HCT116 (cell line): ENCODE results near the gene RHBDL3. TPM values are rescaled to one million over a fixed set of nuclear protein-coding genes. Genes with fewer than 3 reads are reported as not detected.
"Not testable (repeated sequence)": the region's sequence is repeated elsewhere in the genome, so short reads cannot be mapped to it uniquely, and the experiment has no call there.

Experiments
- ATAC-seq: fragments of 200-7000 bp; cut with Tn5 transposase; 2 replicates; pipeline ENCODE4 v1.9.1; 2020; ENCODE audit warnings: mild to moderate bottlenecking, moderate library complexity
- BruUV-seq: library from RNA; stranded (reverse); fragments of 400-500 nt; replicated peaks from 2 replicates; lab custom pipeline; 2021; lab: Mats Ljungman, UMichigan
- CTCF ChIA-PET: fragments of 300-600 bp; sonication (Branson Sonifier 250); formaldehyde crosslinking; loops from one replicate; lab custom pipeline; 2021; ENCODE audit warnings: antibody characterized with exemption; lab: Charles Lee
- POLR2A ChIA-PET: fragments of 300-600, 350-600 bp; sonication (Branson Sonifier 250); formaldehyde crosslinking; loops from one replicate; lab custom pipeline; 2021; ENCODE audit warnings: antibody characterized with exemption; lab: Charles Lee
- RAD21 ChIA-PET, 2 experiments: fragments of 300-600 bp; sonication (Branson Sonifier 250); formaldehyde crosslinking; loops; one replicate each; lab custom pipeline; 2023; ENCODE audit warnings: low total read pairs in 2 of 2; ENCODE audit not compliant: uncharacterized antibody in 2 of 2, unreplicated experiment in 2 of 2, low non-redundant PET in 1 of 2; lab: Charles Lee
- DNase-seq: peaks from one replicate; pipeline ENCODE4 v3.0.0-alpha.2; 2010; ENCODE audit warnings: low read depth, low spot score
- H2AFZ ChIP-seq: fragments of 200-600 bp; shearing (Covaris generic), sonication (generic); 2 replicates; pipeline ENCODE4 v1.6.1; 2017; ENCODE audit warnings: low read depth, mixed run types, mixed read lengths, antibody characterized with exemption, low read length; ENCODE audit not compliant: poor library complexity, severe bottlenecking
- H3K27ac ChIP-seq: 2 replicates; pipeline ENCODE4 v1.5.1; 2012; ENCODE audit warnings: low read depth, low read length
- H3K27me3 ChIP-seq: fragments of 200-600 bp; sonication (generic); 2 replicates; pipeline ENCODE4 v1.6.1; 2016; ENCODE audit warnings: mixed run types, low read length, mixed read lengths; ENCODE audit not compliant: insufficient read depth
- H3K36me3 ChIP-seq, 2 experiments: fragments of 200-500 bp in 1 of 2; fragments of 200-600 bp in 1 of 2; sonication (Bioruptor generic) in 1 of 2; sonication (generic) in 1 of 2; 2 replicates each; pipeline versions ENCODE4 v1.5.1 to v1.6.1; 2014 to 2016; ENCODE audit warnings: low read length in 2 of 2, inconsistent platforms in 1 of 2, mixed read lengths in 1 of 2, mixed run types in 1 of 2; ENCODE audit not compliant: insufficient read depth in 2 of 2, control insufficient read depth in 1 of 2
- H3K4me1 ChIP-seq, 2 experiments: fragments of 200-600 bp in 1 of 2; sonication (generic) in 1 of 2; 2 replicates each; pipeline versions ENCODE4 v1.5.1 to v1.6.1; 2012 to 2017; ENCODE audit warnings: low read length in 2 of 2, inconsistent platforms in 1 of 2, mild to moderate bottlenecking in 1 of 2, mixed read lengths in 1 of 2, mixed run types in 1 of 2, moderate library complexity in 1 of 2; ENCODE audit not compliant: insufficient read depth in 2 of 2, control insufficient read depth in 1 of 2
- H3K4me2 ChIP-seq: fragments of 200-600 bp; sonication (generic); 2 replicates; pipeline ENCODE4 v1.6.1; 2017; ENCODE audit warnings: mixed run types, low read length, mixed read lengths
- H3K4me3 ChIP-seq, 2 experiments: fragments of 200-600 bp in 1 of 2; sonication (generic) in 1 of 2; replicated peaks in 1 of 2; 2 replicates each; pipeline ENCODE4 v1.5.1; 2011 to 2016; ENCODE audit warnings: low read length in 2 of 2, control low read depth in 1 of 2, low read depth in 1 of 2, mild to moderate bottlenecking in 1 of 2, mixed read lengths in 1 of 2, mixed run types in 1 of 2
- H3K79me2 ChIP-seq: fragments of 200-600 bp; sonication (generic); 2 replicates; pipeline ENCODE4 v1.6.1; 2017; ENCODE audit warnings: mild to moderate bottlenecking, mixed run types, low read length, moderate library complexity, mixed read lengths; ENCODE audit not compliant: insufficient read depth
- H3K9ac ChIP-seq: fragments of 200-600 bp; sonication (generic); 2 replicates; pipeline ENCODE4 v1.6.1; 2016; ENCODE audit warnings: low read length, mixed read lengths
- H3K9me2 ChIP-seq: fragments of 200-600 bp; sonication (generic), shearing (Covaris generic); 2 replicates; pipeline ENCODE4 v1.6.1; 2017; ENCODE audit warnings: mixed run types, mild to moderate bottlenecking, moderate library complexity; ENCODE audit not compliant: insufficient read depth
- H3K9me3 ChIP-seq, 2 experiments: fragments of 200-500 bp in 1 of 2; fragments of 200-600 bp in 1 of 2; sonication (Bioruptor generic) in 1 of 2; sonication (generic) in 1 of 2; 2 replicates each; pipeline ENCODE4 v1.6.1; 2014 to 2017; ENCODE audit warnings: low read length in 2 of 2, mixed read lengths in 2 of 2, inconsistent platforms in 1 of 2, low read depth in 1 of 2, mild to moderate bottlenecking in 1 of 2, mixed run types in 1 of 2, moderate library complexity in 1 of 2; ENCODE audit not compliant: control insufficient read depth in 1 of 2, insufficient read depth in 1 of 2
- H4K20me1 ChIP-seq: fragments of 200-600 bp; sonication (generic), shearing (Covaris generic); 2 replicates; pipeline ENCODE4 v1.6.1; 2017; ENCODE audit warnings: mixed run types, mild to moderate bottlenecking, moderate library complexity; ENCODE audit not compliant: insufficient read depth
- CBX3 ChIP-seq: IDR thresholded peaks from 2 replicates; pipeline ENCODE4 v1.6.1; 2012; ENCODE audit warnings: low read depth
- CEBPB ChIP-seq: IDR thresholded peaks from 2 replicates; pipeline ENCODE4 v1.6.1; 2012; ENCODE audit warnings: low read depth
- ELF1 ChIP-seq: IDR thresholded peaks from 2 replicates; pipeline ENCODE4 v1.6.1; 2012; ENCODE audit warnings: low read depth, borderline replicate concordance
- EZH2 ChIP-seq: fragments of 200-600 bp; sonication (generic); IDR thresholded peaks from 2 replicates; pipeline ENCODE4 v1.6.1; 2017; ENCODE audit warnings: antibody characterized with exemption, mixed run types
- EZH2phosphoT487 ChIP-seq: fragments of 200-600 bp; IDR thresholded peaks from 2 replicates; pipeline ENCODE4 v1.6.1; 2018; ENCODE audit warnings: antibody characterized with exemption, borderline replicate concordance
- JUND ChIP-seq: IDR thresholded peaks from 2 replicates; pipeline ENCODE4 v1.6.1; 2012
- POLR2A ChIP-seq: IDR thresholded peaks from 2 replicates; pipeline ENCODE4 v1.7.0; 2011; ENCODE audit warnings: borderline replicate concordance; ENCODE audit not compliant: insufficient read depth, insufficient read length; ENCODE audit errors: extremely low read depth
- RAD21 ChIP-seq: IDR thresholded peaks from 2 replicates; pipeline ENCODE4 v1.6.1; 2012; ENCODE audit warnings: low read depth, mild to moderate bottlenecking
- SIN3A ChIP-seq: IDR thresholded peaks from 2 replicates; pipeline ENCODE4 v1.6.1; 2012; ENCODE audit warnings: low read depth
- SP1 ChIP-seq: IDR thresholded peaks from 2 replicates; pipeline ENCODE4 v1.6.1; 2012; ENCODE audit warnings: low read depth
- SRF ChIP-seq: IDR thresholded peaks from 2 replicates; pipeline ENCODE4 v1.6.1; 2012; ENCODE audit warnings: low read depth
- YY1 ChIP-seq: IDR thresholded peaks from 2 replicates; pipeline ENCODE4 v1.6.1; 2011; ENCODE audit warnings: low read length, low read depth, moderate library complexity, mild to moderate bottlenecking; ENCODE audit not compliant: insufficient replicate concordance; ENCODE audit errors: extremely low read depth
- ZFX ChIP-seq: fragments of 450-650 bp; IDR thresholded peaks from 2 replicates; pipeline ENCODE4 v1.6.1; 2017
- ZNF274 ChIP-seq: fragments of 200-500 bp; sonication (Bioruptor generic); IDR thresholded peaks from 2 replicates; pipeline ENCODE4 v1.6.1; 2014; ENCODE audit warnings: mild to moderate bottlenecking, low read depth, low read length, inconsistent platforms
- intact Hi-C: fragments of 100-400 bp; cut with micrococcal nuclease; formaldehyde crosslinking; loops from 2 replicates; pipeline ENCODE4 v1.10.0; 2022
- total RNA-seq: library from RNA; stranded (reverse); gene quantifications from one replicate; pipeline ENCODE4 v1.2.1, GENCODE V29; 2021; ENCODE audit not compliant: unreplicated experiment
- TF ChIP-seq, protein P1 (sequence below): IDR thresholded peaks from 2 replicates; pipeline ENCODE4 v1.6.1; 2011; ENCODE audit warnings: mild to moderate bottlenecking, low read length, moderate library complexity; ENCODE audit not compliant: insufficient replicate concordance; ENCODE audit errors: extremely low read depth
- TF ChIP-seq, protein P2 (sequence below): IDR thresholded peaks from 2 replicates; pipeline ENCODE4 v1.6.1; 2012
- TF ChIP-seq, protein P3 (sequence below): IDR thresholded peaks from 2 replicates; pipeline ENCODE4 v1.6.1; 2012; ENCODE audit warnings: low read depth

The RHBDL3 gene
- total RNA-seq, 1 experiment from 2014 or later, result 4.0 TPM

GRCh38 chr17:32350666-32351418 lies 85.2 kb downstream of the RHBDL3 start:
- Histone ChIP-seq H3K9me2 (no peaks in the 10 kb centered on the region), H2AFZ (no peak overlapping the region), H4K20me1 (peaks cover 40% of the 10 kb centered on the region; the same call in 1 of the 2 replicates), H3K36me3 (peaks cover 19 to 33% of the 10 kb centered on the region in 2 experiments; a peak in 3 of 4 replicates), H3K9me3 (no peaks in the 10 kb centered on the region), H3K4me3 (peak overlapping the region; percentile 95 to 100), H3K27me3 (no peaks in the 10 kb centered on the region), H3K79me2 (peaks cover 67% of the 10 kb centered on the region), H3K4me2 (peak overlapping the region; percentile 86), H3K27ac (peak overlapping the region; percentile 94), H3K4me1 (peaks cover 5 to 27% of the 10 kb centered on the region in 2 experiments; a peak in 3 of 4 replicates), H3K9ac (peak overlapping the region; percentile 96)
- DNase-seq (no peak), ATAC-seq (no peak)
- intact Hi-C loops, result no loop called here
- ChIA-PET CTCF (no interaction called here), RAD21 (no interaction called here), POLR2A (interaction anchor here (0.6 to 1.2 kb wide), 3 partner anchors 9 to 305 kb away, joined by 3 read pairs; partner anchors contain the start of gene C17orf75)
- no TSS peak for BruUV-seq
- TF ChIP-seq ZNF274, result no peak
- no peak for TF ChIP-seq POLR2A
- no peak for TF ChIP-seq EZH2
- TF ChIP-seq RAD21, result no peak
- TF ChIP-seq JUND, result no peak
- TF ChIP-seq ELF1, result no peak
- no peak for TF ChIP-seq SP1
- TF ChIP-seq YY1, result no peak
- TF ChIP-seq CEBPB, result no peak
- TF ChIP-seq ZFX, result no peak
- TF ChIP-seq SIN3A, result no peak
- no peak for TF ChIP-seq SRF
- TF ChIP-seq, protein P1, sequence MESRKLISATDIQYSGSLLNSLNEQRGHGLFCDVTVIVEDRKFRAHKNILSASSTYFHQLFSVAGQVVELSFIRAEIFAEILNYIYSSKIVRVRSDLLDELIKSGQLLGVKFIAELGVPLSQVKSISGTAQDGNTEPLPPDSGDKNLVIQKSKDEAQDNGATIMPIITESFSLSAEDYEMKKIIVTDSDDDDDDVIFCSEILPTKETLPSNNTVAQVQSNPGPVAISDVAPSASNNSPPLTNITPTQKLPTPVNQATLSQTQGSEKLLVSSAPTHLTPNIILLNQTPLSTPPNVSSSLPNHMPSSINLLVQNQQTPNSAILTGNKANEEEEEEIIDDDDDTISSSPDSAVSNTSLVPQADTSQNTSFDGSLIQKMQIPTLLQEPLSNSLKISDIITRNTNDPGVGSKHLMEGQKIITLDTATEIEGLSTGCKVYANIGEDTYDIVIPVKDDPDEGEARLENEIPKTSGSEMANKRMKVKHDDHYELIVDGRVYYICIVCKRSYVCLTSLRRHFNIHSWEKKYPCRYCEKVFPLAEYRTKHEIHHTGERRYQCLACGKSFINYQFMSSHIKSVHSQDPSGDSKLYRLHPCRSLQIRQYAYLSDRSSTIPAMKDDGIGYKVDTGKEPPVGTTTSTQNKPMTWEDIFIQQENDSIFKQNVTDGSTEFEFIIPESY, result no peak
- no peak for TF ChIP-seq EZH2phosphoT487
- TF ChIP-seq, protein P2, sequence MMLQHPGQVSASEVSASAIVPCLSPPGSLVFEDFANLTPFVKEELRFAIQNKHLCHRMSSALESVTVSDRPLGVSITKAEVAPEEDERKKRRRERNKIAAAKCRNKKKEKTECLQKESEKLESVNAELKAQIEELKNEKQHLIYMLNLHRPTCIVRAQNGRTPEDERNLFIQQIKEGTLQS, result no peak
- TF ChIP-seq, protein P3, sequence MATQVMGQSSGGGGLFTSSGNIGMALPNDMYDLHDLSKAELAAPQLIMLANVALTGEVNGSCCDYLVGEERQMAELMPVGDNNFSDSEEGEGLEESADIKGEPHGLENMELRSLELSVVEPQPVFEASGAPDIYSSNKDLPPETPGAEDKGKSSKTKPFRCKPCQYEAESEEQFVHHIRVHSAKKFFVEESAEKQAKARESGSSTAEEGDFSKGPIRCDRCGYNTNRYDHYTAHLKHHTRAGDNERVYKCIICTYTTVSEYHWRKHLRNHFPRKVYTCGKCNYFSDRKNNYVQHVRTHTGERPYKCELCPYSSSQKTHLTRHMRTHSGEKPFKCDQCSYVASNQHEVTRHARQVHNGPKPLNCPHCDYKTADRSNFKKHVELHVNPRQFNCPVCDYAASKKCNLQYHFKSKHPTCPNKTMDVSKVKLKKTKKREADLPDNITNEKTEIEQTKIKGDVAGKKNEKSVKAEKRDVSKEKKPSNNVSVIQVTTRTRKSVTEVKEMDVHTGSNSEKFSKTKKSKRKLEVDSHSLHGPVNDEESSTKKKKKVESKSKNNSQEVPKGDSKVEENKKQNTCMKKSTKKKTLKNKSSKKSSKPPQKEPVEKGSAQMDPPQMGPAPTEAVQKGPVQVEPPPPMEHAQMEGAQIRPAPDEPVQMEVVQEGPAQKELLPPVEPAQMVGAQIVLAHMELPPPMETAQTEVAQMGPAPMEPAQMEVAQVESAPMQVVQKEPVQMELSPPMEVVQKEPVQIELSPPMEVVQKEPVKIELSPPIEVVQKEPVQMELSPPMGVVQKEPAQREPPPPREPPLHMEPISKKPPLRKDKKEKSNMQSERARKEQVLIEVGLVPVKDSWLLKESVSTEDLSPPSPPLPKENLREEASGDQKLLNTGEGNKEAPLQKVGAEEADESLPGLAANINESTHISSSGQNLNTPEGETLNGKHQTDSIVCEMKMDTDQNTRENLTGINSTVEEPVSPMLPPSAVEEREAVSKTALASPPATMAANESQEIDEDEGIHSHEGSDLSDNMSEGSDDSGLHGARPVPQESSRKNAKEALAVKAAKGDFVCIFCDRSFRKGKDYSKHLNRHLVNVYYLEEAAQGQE, result no peak
- TF ChIP-seq CBX3, result no peak

- H4K20me1 ChIP-seq, result peaks cover 52% of the 10 kb centered on the region; the same call in 1 of the 2 replicates
- RAD21 ChIA-PET, DNase-seq, ATAC-seq, H3K27ac ChIP-seq, H2AFZ ChIP-seq, intact Hi-C loops, BruUV-seq, POLR2A ChIA-PET, H3K27me3 ChIP-seq, CTCF ChIA-PET, H3K4me3 ChIP-seq, H3K4me2 ChIP-seq, H3K9me3 ChIP-seq, H3K9ac ChIP-seq, H3K9me2 ChIP-seq: not testable (repeated sequence)
- peaks cover 21 to 45% of the 10 kb centered on the region in 2 experiments; a peak in 3 of 4 replicates for H3K36me3 ChIP-seq
- peaks cover 5 to 27% of the 10 kb centered on the region in 2 experiments; a peak in 3 of 4 replicates for H3K4me1 ChIP-seq
- peaks cover 86% of the 10 kb centered on the region for H3K79me2 ChIP-seq
Observed at GRCh38 chr17:32352734-32353133, 87.1 kb downstream of the RHBDL3 start.
